Adrenal gland (tissue), 5 donors: ENCODE measurements around the gene FUCA2.

Source experiments
- POLR2A ChIP-seq, 2 donors: fragments of 450-650 bp; IDR thresholded peaks; one replicate each; pipeline ENCODE4 v1.6.1; 2017; ENCODE audit warnings: antibody characterized with exemption in 2 of 2, mild to moderate bottlenecking in 2 of 2, moderate library complexity in 1 of 2
- TF ChIP-seq, protein P1 (sequence below), 6 experiments: fragments of 450-650 bp in 4 of 6; fragments of 200-600 bp in 2 of 6; sonication (generic) in 1 of 6; IDR thresholded peaks; 1 replicate in 5 of 6; 2 replicates in 1 of 6; pipeline versions ENCODE4 v1.5.1 to v1.8.0; 2016 to 2021; ENCODE audit warnings: antibody characterized with exemption in 6 of 6, mild to moderate bottlenecking in 2 of 6, moderate library complexity in 1 of 6
- donor health status: DM: no; HTN: no; CAD: no.

- TF ChIP-seq POLR2A (IDR thresholded peaks at IDR 0.05), result no peak
- TF ChIP-seq, protein P1, sequence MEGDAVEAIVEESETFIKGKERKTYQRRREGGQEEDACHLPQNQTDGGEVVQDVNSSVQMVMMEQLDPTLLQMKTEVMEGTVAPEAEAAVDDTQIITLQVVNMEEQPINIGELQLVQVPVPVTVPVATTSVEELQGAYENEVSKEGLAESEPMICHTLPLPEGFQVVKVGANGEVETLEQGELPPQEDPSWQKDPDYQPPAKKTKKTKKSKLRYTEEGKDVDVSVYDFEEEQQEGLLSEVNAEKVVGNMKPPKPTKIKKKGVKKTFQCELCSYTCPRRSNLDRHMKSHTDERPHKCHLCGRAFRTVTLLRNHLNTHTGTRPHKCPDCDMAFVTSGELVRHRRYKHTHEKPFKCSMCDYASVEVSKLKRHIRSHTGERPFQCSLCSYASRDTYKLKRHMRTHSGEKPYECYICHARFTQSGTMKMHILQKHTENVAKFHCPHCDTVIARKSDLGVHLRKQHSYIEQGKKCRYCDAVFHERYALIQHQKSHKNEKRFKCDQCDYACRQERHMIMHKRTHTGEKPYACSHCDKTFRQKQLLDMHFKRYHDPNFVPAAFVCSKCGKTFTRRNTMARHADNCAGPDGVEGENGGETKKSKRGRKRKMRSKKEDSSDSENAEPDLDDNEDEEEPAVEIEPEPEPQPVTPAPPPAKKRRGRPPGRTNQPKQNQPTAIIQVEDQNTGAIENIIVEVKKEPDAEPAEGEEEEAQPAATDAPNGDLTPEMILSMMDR (IDR thresholded peaks at IDR 0.05), result no peak
These were observed 10.6 kb upstream of the FUCA2 start for GRCh38 chr6:143522039-143522600.
